HG03196 (cell line): ENCODE measurements around the gene RXRA.

Source experiments
- ATAC-seq: cut with Tn5 transposase; IDR thresholded peaks from one replicate; pipeline ENCODE4 v1.9.1; 2021; ENCODE audit not compliant: unreplicated experiment

RXRA gene

GRCh38 chr9:134349936-134350335 is 23.7 kb downstream of the RXRA start:
- ATAC-seq: no peak

GRCh38 chr9:134350416-134350994 is 24.2 kb downstream of the RXRA start:
- no peak for ATAC-seq

GRCh38 chr9:134351606-134352176 is 25.4 kb downstream of the RXRA start:
- ATAC-seq: no peak

GRCh38 chr9:134352247-134352933 is 26.1 kb downstream of the RXRA start:
- no peak for ATAC-seq

GRCh38 chr9:134353539-134353938 is 27.3 kb downstream of the RXRA start:
- no peak for ATAC-seq

GRCh38 chr9:134355158-134355557 is 28.9 kb downstream of the RXRA start:
- no peak for ATAC-seq

GRCh38 chr9:134355561-134356279 is 29.5 kb downstream of the RXRA start:
- no peak for ATAC-seq

- ATAC-seq: no peak
Measured at GRCh38 chr9:134356496-134357470, 30.5 kb downstream of the RXRA start.

- no peak for ATAC-seq
Measured at GRCh38 chr9:134357631-134358025, 31.4 kb downstream of the RXRA start.

- no peak for ATAC-seq
Measured at GRCh38 chr9:134358026-134358661, 31.9 kb downstream of the RXRA start.

GRCh38 chr9:134358662-134359319 is 32.5 kb downstream of the RXRA start:
- no peak for ATAC-seq

GRCh38 chr9:134359493-134360179 is 33.4 kb downstream of the RXRA start:
- no peak for ATAC-seq

GRCh38 chr9:134360180-134360759 is 34.0 kb downstream of the RXRA start:
- ATAC-seq: no peak

GRCh38 chr9:134360897-134361296 is 34.6 kb downstream of the RXRA start:
- ATAC-seq: no peak

GRCh38 chr9:134361426-134361825 is 35.2 kb downstream of the RXRA start:
- ATAC-seq: no peak

GRCh38 chr9:134361843-134362414 is 35.7 kb downstream of the RXRA start:
- ATAC-seq: no peak

- no peak for ATAC-seq
Measured at GRCh38 chr9:134363450-134363849, 37.2 kb downstream of the RXRA start.

GRCh38 chr9:134364391-134365114 is 38.3 kb downstream of the RXRA start:
- no peak for ATAC-seq
